T-helper 17 cell (primary cell): Measurements from ENCODE around the gene ACOT7. TPM values are rescaled to one million over a fixed set of nuclear protein-coding genes. Genes with fewer than 3 reads are reported as not detected.

Experiments used
- ATAC-seq: fragments of 150-1000 bp; cut with Tn5 transposase; 2 replicates; pipeline ENCODE4 v1.10.0; 2021; ENCODE audit warnings: mild to moderate bottlenecking, moderate library complexity
- DNase-seq, 3 donors: peaks; one replicate each; pipeline versions ENCODE4 v3.0.0 to v3.0.0-alpha.2; 2020 to 2021
- H3K9me3 ChIP-seq: one replicate; pipeline ENCODE4 v1.7.0; 2013; ENCODE audit warnings: low read length, mild to moderate bottlenecking; ENCODE audit not compliant: control insufficient read depth, poor library complexity, severe bottlenecking
- H3K27ac Mint-ChIP-seq: one replicate; pipeline ENCODE4 v1.8.0; 2022; ENCODE audit warnings: mild to moderate bottlenecking, moderate library complexity, mixed read lengths
- H3K27me3 Mint-ChIP-seq: one replicate; pipeline ENCODE4 v1.8.0; 2022; ENCODE audit warnings: mixed read lengths
- H3K36me3 Mint-ChIP-seq: one replicate; pipeline ENCODE4 v1.8.0; 2022; ENCODE audit warnings: low read depth, mixed read lengths
- H3K4me1 Mint-ChIP-seq: one replicate; pipeline ENCODE4 v1.8.0; 2022; ENCODE audit warnings: mild to moderate bottlenecking, mixed read lengths
- H3K4me3 Mint-ChIP-seq: one replicate; pipeline ENCODE4 v1.8.0; 2022; ENCODE audit warnings: mild to moderate bottlenecking, moderate library complexity, mixed read lengths
- total RNA-seq, 4 donors: library from RNA in 2 of 4; stranded (reverse) in 2 of 4; gene quantifications; one replicate each; pipeline ENCODE4 v1.2.3 and lab custom pipeline; 2022 to 2026

Gene ACOT7
- total RNA-seq, 2 donors from 2014 or later = 4.9 to 7.1 TPM

GRCh38 chr1:6329396-6329795, 64.2 kb downstream of the ACOT7 start:
- Mint-ChIP-seq H3K36me3 (no peaks in the 10 kb centered on the region), H3K27me3 (no peaks in the 10 kb centered on the region), H3K27ac (no peak overlapping the region), H3K4me1 (no peaks in the 10 kb centered on the region), H3K4me3 (no peak overlapping the region)
- DNase-seq = no peak
- H3K9me3 ChIP-seq = no peaks in the 10 kb centered on the region
- ATAC-seq = no peak

- no peak for ATAC-seq
- no peak for DNase-seq
- H3K9me3 ChIP-seq = no peaks in the 10 kb centered on the region
- Mint-ChIP-seq H3K36me3 (no peaks in the 10 kb centered on the region), H3K4me3 (no peak overlapping the region), H3K27ac (no peak overlapping the region), H3K4me1 (no peaks in the 10 kb centered on the region), H3K27me3 (no peaks in the 10 kb centered on the region)
Observed at GRCh38 chr1:6328696-6329095, 64.9 kb downstream of the ACOT7 start.

DNA sequence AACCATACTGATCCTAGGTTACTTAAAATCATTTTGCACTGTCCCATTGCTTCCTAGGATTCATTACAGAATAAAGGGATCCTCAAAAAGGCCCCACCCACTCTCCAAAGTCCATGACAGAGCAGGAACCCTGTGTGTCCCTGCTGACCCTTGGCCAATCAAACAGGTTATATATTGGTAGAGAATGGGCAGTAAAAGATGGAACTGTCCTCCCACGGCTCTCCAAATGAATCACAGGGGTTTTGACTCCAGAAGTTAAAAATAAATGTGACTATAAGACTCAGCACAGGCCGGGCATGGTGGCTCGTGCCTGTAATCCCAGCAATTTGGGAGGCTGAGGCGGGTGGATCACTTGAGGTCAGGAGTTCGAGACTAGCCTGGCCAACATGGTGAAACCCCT, 65.5 kb downstream of the ACOT7 start:
- H3K4me1 Mint-ChIP-seq = no peaks in the 10 kb centered on the region
- no peak for ATAC-seq
- H3K27me3 Mint-ChIP-seq = no peaks in the 10 kb centered on the region
- H3K36me3 Mint-ChIP-seq = no peaks in the 10 kb centered on the region
- H3K4me3 Mint-ChIP-seq = no peak overlapping the region
- H3K27ac Mint-ChIP-seq = no peak overlapping the region
- no peaks in the 10 kb centered on the region for H3K9me3 ChIP-seq
- DNase-seq = no peak

GRCh38 chr1:6325482-6325881, 68.1 kb downstream of the ACOT7 start:
- H3K9me3 ChIP-seq = no peaks in the 10 kb centered on the region
- Mint-ChIP-seq H3K27me3 (no peaks in the 10 kb centered on the region), H3K4me1 (no peaks in the 10 kb centered on the region), H3K4me3 (no peak overlapping the region), H3K27ac (no peak overlapping the region), H3K36me3 (no peaks in the 10 kb centered on the region)
- DNase-seq = no peak
- ATAC-seq = no peak

- no peak overlapping the region for H3K27ac Mint-ChIP-seq
- no peaks in the 10 kb centered on the region for H3K27me3 Mint-ChIP-seq
- DNase-seq (no peak), ATAC-seq (no peak)
- no peaks in the 10 kb centered on the region for H3K9me3 ChIP-seq
- H3K4me1 Mint-ChIP-seq = no peaks in the 10 kb centered on the region
- H3K36me3 Mint-ChIP-seq = no peaks in the 10 kb centered on the region
- H3K4me3 Mint-ChIP-seq = no peak overlapping the region
Observed at GRCh38 chr1:6322161-6322560, 71.4 kb downstream of the ACOT7 start.

DNA sequence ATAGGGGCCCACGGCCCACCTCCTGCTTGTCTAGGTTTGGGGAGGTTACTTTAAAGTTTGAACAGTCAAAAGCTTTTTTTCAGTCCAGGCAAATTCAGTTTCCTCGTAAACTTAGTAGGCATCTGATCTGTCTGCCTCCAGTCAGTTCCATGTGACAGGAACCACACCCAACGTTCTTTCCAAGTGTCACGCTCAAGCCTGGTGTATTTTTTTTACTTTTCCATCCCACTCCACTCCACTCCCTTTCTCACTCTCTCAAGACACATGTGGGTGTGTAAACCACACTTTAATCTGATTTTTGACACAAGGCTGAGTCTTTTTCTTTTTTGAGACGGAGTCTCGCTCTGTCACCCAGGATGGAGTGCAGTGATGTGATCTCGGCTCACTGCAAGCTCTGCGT, 72.4 kb downstream of the ACOT7 start:
- ATAC-seq (no peak), DNase-seq (no peak)
- no peaks in the 10 kb centered on the region for H3K27me3 Mint-ChIP-seq
- H3K36me3 Mint-ChIP-seq = peaks cover under 1% of the 10 kb centered on the region
- H3K27ac Mint-ChIP-seq = peak overlapping the region; percentile 41
- H3K4me1 Mint-ChIP-seq = no peaks in the 10 kb centered on the region
- no peak overlapping the region for H3K4me3 Mint-ChIP-seq
- no peaks in the 10 kb centered on the region for H3K9me3 ChIP-seq

DNA sequence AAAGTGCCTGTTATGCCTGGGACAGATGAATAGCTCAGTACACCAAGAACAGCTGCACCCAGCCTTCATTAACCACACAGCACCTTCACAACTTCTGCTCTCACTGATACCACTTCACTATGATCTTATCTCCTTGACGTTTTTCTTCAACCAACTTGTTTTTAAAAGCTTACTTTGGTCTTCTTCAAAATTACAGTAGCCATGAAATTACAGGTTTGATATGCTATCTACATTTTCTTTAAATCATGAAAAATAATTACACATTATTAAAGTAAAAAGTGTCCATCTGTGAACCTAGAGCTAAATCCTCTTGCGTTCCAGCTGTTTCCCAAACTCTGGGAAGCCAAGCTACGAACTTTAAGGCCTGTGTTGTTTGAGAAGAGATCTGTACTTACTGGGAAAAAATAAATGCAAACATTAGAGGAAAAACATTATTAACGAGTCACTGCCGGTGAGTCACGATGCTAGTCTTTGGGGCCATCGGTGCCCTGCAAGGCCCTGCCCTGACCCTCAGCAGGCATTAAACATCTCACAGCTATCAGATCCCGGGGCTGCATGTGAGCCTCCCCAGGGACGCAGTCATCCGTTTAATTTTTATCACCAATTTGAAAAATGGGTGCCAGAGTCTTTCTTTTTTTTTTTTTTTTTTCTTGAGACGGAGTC, 76.3 kb downstream of the ACOT7 start:
- H3K9me3 ChIP-seq = no peaks in the 10 kb centered on the region
- Mint-ChIP-seq H3K27ac (no peak overlapping the region), H3K36me3 (peaks cover 8% of the 10 kb centered on the region), H3K27me3 (no peaks in the 10 kb centered on the region), H3K4me1 (no peaks in the 10 kb centered on the region), H3K4me3 (no peak overlapping the region)
- ATAC-seq = no peak
- no peak for DNase-seq

DNA sequence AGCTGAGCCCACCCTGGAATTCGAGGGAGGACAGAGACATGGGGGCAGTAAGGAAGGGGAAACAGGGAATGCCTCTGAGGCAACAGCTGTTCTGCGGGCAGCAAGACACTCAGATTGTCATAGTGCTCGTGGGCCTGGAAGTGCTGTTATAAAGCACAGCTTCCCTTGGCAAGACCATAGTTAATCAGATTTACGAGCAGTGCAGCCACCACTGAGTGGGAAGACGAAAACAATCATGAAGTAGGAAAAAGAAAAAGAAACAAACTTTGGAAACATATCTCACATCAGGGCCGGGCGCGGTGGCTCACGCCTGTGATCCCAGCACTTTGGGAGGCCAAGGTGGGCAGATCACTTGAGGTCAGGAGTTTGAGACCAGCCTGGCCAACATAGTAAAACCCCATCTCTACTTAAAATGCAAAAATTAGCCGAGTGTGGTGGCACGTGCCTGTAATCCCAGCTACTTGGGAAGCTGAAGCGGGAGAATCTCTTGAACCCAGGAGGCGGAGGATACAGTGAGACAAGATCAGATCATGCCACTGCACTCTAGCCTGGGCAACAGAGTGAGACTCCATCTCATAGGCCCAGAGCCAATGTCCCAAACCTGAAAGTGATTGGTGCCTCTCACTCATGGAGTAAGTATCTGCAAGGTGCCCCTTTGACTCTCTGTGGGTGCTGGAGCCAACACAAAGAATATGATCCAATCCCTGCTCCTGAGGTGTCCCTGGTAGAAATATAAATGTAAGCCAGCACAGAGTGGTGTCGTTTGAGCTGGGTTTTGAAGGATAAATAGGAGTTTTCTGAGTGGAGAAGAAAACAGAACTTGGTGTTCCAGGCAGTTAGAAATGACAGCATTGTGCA, 77.1 kb downstream of the ACOT7 start:
- Mint-ChIP-seq H3K27ac (no peak overlapping the region), H3K4me3 (no peak overlapping the region), H3K36me3 (peaks cover 8% of the 10 kb centered on the region), H3K27me3 (no peaks in the 10 kb centered on the region), H3K4me1 (no peaks in the 10 kb centered on the region)
- ATAC-seq (no peak), DNase-seq (no peak)
- no peaks in the 10 kb centered on the region for H3K9me3 ChIP-seq

GRCh38 chr1:6314503-6314902, 79.1 kb downstream of the ACOT7 start:
- H3K36me3 Mint-ChIP-seq = peaks cover 10% of the 10 kb centered on the region
- H3K4me3 Mint-ChIP-seq = no peak overlapping the region
- DNase-seq (no peak), ATAC-seq (no peak)
- H3K4me1 Mint-ChIP-seq = no peaks in the 10 kb centered on the region
- H3K27me3 Mint-ChIP-seq = no peaks in the 10 kb centered on the region
- no peaks in the 10 kb centered on the region for H3K9me3 ChIP-seq
- H3K27ac Mint-ChIP-seq = no peak overlapping the region

GRCh38 chr1:6313393-6314200, 80.0 kb downstream of the ACOT7 start:
- Mint-ChIP-seq H3K27me3 (no peaks in the 10 kb centered on the region), H3K27ac (no peak overlapping the region), H3K4me1 (no peaks in the 10 kb centered on the region), H3K4me3 (no peak overlapping the region), H3K36me3 (peaks cover 10% of the 10 kb centered on the region)
- ATAC-seq (no peak), DNase-seq (no peak)
- H3K9me3 ChIP-seq = no peaks in the 10 kb centered on the region

DNA sequence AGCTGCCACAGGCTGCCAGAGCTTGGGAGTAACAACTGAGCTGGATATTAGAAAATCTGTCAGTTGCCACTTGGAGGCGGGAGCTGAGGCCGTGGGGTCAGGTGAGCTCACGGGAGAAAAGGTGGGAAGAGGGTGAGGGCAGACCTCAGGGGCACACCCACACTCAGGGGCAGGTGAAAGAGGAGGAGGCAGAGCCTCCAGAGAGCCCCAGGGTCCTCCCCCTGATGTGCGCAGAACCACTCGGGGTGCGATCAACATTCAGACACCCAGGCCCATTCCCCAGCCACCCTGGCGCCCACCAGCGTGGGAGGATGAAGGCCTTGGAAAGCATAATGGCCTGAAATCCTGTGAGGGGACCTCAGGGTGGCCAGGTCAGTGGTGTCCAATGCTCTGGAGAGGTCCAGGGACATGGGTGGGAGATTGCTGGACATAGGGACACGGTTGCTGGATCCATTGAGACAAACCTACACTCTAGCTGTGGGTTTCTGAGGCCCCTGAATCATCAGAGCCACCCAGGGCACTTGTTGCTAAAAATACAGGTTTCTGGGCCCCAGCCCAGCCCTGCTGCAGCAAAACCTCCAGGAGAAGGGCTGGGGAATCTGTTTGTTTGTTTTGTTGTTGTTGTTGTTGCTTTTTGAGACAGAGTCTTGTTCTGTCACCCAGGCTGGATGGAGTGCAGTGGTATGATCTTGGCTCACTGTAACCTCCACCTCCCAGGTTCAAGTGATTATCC, 83.3 kb downstream of the ACOT7 start:
- no peaks in the 10 kb centered on the region for H3K9me3 ChIP-seq
- Mint-ChIP-seq H3K27me3 (no peaks in the 10 kb centered on the region), H3K4me3 (peak overlapping the region; percentile 22), H3K27ac (peak overlapping the region; percentile 49), H3K4me1 (no peaks in the 10 kb centered on the region), H3K36me3 (peaks cover 5% of the 10 kb centered on the region)
- no peak for DNase-seq
- ATAC-seq = no peak

GRCh38 chr1:6309564-6309963, 84.0 kb downstream of the ACOT7 start:
- Mint-ChIP-seq H3K27me3 (no peaks in the 10 kb centered on the region), H3K27ac (peak overlapping the region; percentile 49), H3K4me3 (no peak overlapping the region), H3K36me3 (peaks cover 2% of the 10 kb centered on the region), H3K4me1 (no peaks in the 10 kb centered on the region)
- ATAC-seq = no peak
- no peaks in the 10 kb centered on the region for H3K9me3 ChIP-seq
- no peak for DNase-seq

DNA sequence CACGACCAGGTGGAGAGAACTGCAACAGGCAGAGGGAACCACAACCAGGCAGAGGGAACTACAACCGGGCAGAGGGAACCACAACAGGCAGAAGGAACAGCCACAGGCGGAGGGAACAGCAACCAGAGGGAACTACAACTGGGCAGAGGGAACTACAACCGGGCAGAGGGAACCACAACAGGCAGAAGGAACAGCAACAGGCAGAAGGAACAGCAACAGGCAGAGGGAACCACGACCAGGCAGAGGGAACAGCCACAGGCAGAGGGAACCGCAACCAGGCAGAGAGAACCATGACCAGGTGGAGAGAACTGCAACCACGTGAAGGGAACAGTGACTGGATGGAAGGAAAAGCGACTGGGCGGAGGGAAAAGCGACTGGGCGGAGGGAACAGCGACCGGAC, 85.1 kb downstream of the ACOT7 start:
- H3K27me3 Mint-ChIP-seq = no peaks in the 10 kb centered on the region
- H3K27ac Mint-ChIP-seq = no peak overlapping the region
- ATAC-seq = no peak
- no peak overlapping the region for H3K4me3 Mint-ChIP-seq
- no peaks in the 10 kb centered on the region for H3K9me3 ChIP-seq
- H3K4me1 Mint-ChIP-seq = no peaks in the 10 kb centered on the region
- H3K36me3 Mint-ChIP-seq = peaks cover 2% of the 10 kb centered on the region
- no peak for DNase-seq
